Upper lobe of right lung (tissue), 1 donor: ENCODE results near the gene KIFBP. TPM values are rescaled to one million over a fixed set of nuclear protein-coding genes. Genes with fewer than 3 reads are reported as not detected.
A peak's percentile ranks its signal among the peaks of the same experiment; 100 is the strongest.

Experiments used
- ATAC-seq: fragments of 200-7000 bp; cut with Tn5 transposase; one replicate; pipeline ENCODE4 v1.9.1; 2020; ENCODE audit warnings: mild to moderate bottlenecking, moderate library complexity
- DNase-seq: peaks from one replicate; pipeline ENCODE4 v3.0.0-alpha.2; 2020
- H3K27ac ChIP-seq: fragments of 200-600 bp; one replicate; pipeline ENCODE4 v1.8.0; 2022
- H3K27me3 ChIP-seq: fragments of 200-600 bp; one replicate; pipeline ENCODE4 v1.8.0; 2022; ENCODE audit warnings: mild to moderate bottlenecking
- H3K36me3 ChIP-seq: fragments of 200-600 bp; one replicate; pipeline ENCODE4 v1.8.0; 2022
- H3K4me1 ChIP-seq: fragments of 200-600 bp; one replicate; pipeline ENCODE4 v1.8.0; 2022
- H3K4me3 ChIP-seq: fragments of 200-600 bp; one replicate; pipeline ENCODE4 v1.8.0; 2022; ENCODE audit warnings: mild to moderate bottlenecking
- H3K9me3 ChIP-seq: fragments of 200-600 bp; one replicate; pipeline ENCODE4 v1.8.0; 2022
- CTCF ChIP-seq: fragments of 200-600 bp; IDR thresholded peaks from one replicate; pipeline ENCODE4 v1.8.0; 2022; ENCODE audit warnings: antibody characterized with exemption
- intact Hi-C: fragments of 100-400 bp; cut with DNase I; formaldehyde crosslinking; loops from one replicate; pipeline ENCODE4 v1.11.0; 2022
- total RNA-seq: library from RNA; stranded (reverse); fragmentation: NEBNext Ultra II Directional; extraction: Animal tissue kit (Norgen Biotek cat#: 25700); gene quantifications from one replicate; pipeline ENCODE4 v1.2.1, GENCODE V29; 2021
- donor health status: DM: no; HTN: yes; CAD: no; lungs with severe emphysema.

KIFBP gene
- total RNA-seq, 1 donor from 2014 or later: 21.4 TPM

- intact Hi-C loops: no loop called here
- H3K4me1 ChIP-seq: peaks cover 33% of the 10 kb centered on the region
- H3K27me3 ChIP-seq: no peaks in the 10 kb centered on the region
- no peak overlapping the region for H3K4me3 ChIP-seq
- DNase-seq (no peak), ATAC-seq (peak; percentile 20)
- H3K9me3 ChIP-seq: no peaks in the 10 kb centered on the region
- peak overlapping the region; percentile 55 for H3K27ac ChIP-seq
- no peak for TF ChIP-seq CTCF
- no peaks in the 10 kb centered on the region for H3K36me3 ChIP-seq
Measured at GRCh38 chr10:69065406-69066361, 77.1 kb downstream of the KIFBP start.

Other genes with a start within 250 kb of the KIFBP start
- gene STOX1, start 161.3 kb upstream of the KIFBP start, total RNA-seq: 0.46 TPM
- gene DDX50, start 87.5 kb upstream of the KIFBP start, total RNA-seq: 26.1 TPM
- gene DDX21, start 32.6 kb upstream of the KIFBP start, total RNA-seq: 56.0 TPM
- 225 TPM for gene SRGN, start 99.3 kb downstream of the KIFBP start, total RNA-seq
- gene VPS26A, start 135.4 kb downstream of the KIFBP start, total RNA-seq: 51.5 TPM
- gene SUPV3L1, start 191.4 kb downstream of the KIFBP start, total RNA-seq: 21.0 TPM
- 9.6 TPM for gene HKDC1, start 231.5 kb downstream of the KIFBP start, total RNA-seq